CD14-positive monocyte (primary cell): Measurements from ENCODE around the gene BCL2L1. TPM values are rescaled to one million over a fixed set of nuclear protein-coding genes. Genes with fewer than 3 reads are reported as not detected.
A peak's percentile ranks its signal among the peaks of the same experiment; 100 is the strongest.
"Not testable (repeated sequence)": the region's sequence is repeated elsewhere in the genome, so short reads cannot be mapped to it uniquely, and the experiment has no call there.

Experiments used
- DNase-seq, 3 donors: peaks; one replicate each; pipeline ENCODE4 v3.0.0-alpha.2; 2011 to 2022
- H2AFZ ChIP-seq: 2 replicates; pipeline ENCODE4 v1.6.0; 2012; ENCODE audit warnings: mild to moderate bottlenecking, low read depth, low read length, inconsistent platforms; ENCODE audit not compliant: insufficient read depth, poor library complexity, severe bottlenecking
- H3K27ac ChIP-seq, 2 donors: 1 replicate in 1 of 2; 2 replicates in 1 of 2; pipeline ENCODE4 v1.5.1; 2012 to 2013; ENCODE audit warnings: low read length in 2 of 2, control low read depth in 1 of 2, inconsistent platforms in 1 of 2, low read depth in 1 of 2, mild to moderate bottlenecking in 1 of 2
- H3K27me3 ChIP-seq, 2 donors: one replicate each; pipeline versions ENCODE4 v1.6.0 to v1.6.1; 2011 to 2013; ENCODE audit warnings: low read length in 2 of 2; ENCODE audit not compliant: control insufficient read depth in 2 of 2, insufficient read depth in 2 of 2
- H3K36me3 ChIP-seq, 2 donors: replicated peaks in 1 of 2; 1 replicate in 1 of 2; 2 replicates in 1 of 2; pipeline versions ENCODE4 v1.5.1 to v1.6.1; 2012 to 2013; ENCODE audit warnings: low read length in 2 of 2, control low read depth in 1 of 2, inconsistent platforms in 1 of 2, mild to moderate bottlenecking in 1 of 2; ENCODE audit not compliant: insufficient read depth in 2 of 2, control insufficient read depth in 1 of 2
- H3K4me1 ChIP-seq, 2 donors: 1 replicate in 1 of 2; 2 replicates in 1 of 2; pipeline versions ENCODE4 v1.5.1 to v1.6.1; 2012 to 2013; ENCODE audit warnings: low read length in 2 of 2, control low read depth in 1 of 2, inconsistent platforms in 1 of 2, mild to moderate bottlenecking in 1 of 2, moderate library complexity in 1 of 2; ENCODE audit not compliant: insufficient read depth in 2 of 2, control insufficient read depth in 1 of 2
- H3K4me2 ChIP-seq: replicated peaks from 2 replicates; pipeline ENCODE3; 2012; ENCODE audit warnings: low read length, moderate library complexity, mild to moderate bottlenecking; ENCODE audit not compliant: poor library complexity, severe bottlenecking; ENCODE audit errors: extremely low read depth
- H3K4me3 ChIP-seq, 3 experiments: fragments of 200-600 bp in 1 of 3; sonication (generic) in 1 of 3; replicated peaks in 1 of 3; 1 replicate in 2 of 3; 2 replicates in 1 of 3; pipeline ENCODE4 v1.5.1; 2011 to 2013; ENCODE audit warnings: low read length in 3 of 3, mild to moderate bottlenecking in 3 of 3, control low read depth in 2 of 3, low read depth in 2 of 3, inconsistent platforms in 1 of 3, moderate library complexity in 1 of 3
- H3K79me2 ChIP-seq: 2 replicates; pipeline ENCODE4 v1.6.0; 2012; ENCODE audit warnings: mild to moderate bottlenecking, control low read depth, inconsistent platforms, low read length, moderate library complexity; ENCODE audit not compliant: insufficient read depth
- H3K9ac ChIP-seq: 2 replicates; pipeline ENCODE4 v1.6.0; 2017; ENCODE audit warnings: low read length, mild to moderate bottlenecking; ENCODE audit not compliant: insufficient read depth, poor library complexity, severe bottlenecking
- H3K9me3 ChIP-seq, 2 donors: replicated peaks in 1 of 2; 1 replicate in 1 of 2; 2 replicates in 1 of 2; pipeline versions ENCODE4 v1.5.1 to v1.6.1; 2012 to 2013; ENCODE audit warnings: low read length in 2 of 2, control low read depth in 1 of 2; ENCODE audit not compliant: control insufficient read depth in 1 of 2, insufficient read depth in 1 of 2
- H4K20me1 ChIP-seq: 2 replicates; pipeline ENCODE4 v1.6.0; 2012; ENCODE audit warnings: mild to moderate bottlenecking, low read length, control low read depth, moderate library complexity; ENCODE audit not compliant: insufficient read depth
- H3K27ac Mint-ChIP-seq, 7 donors: one replicate each; pipeline ENCODE4 v1.8.0; 2020; ENCODE audit warnings: mild to moderate bottlenecking in 7 of 7, mixed read lengths in 7 of 7, moderate library complexity in 6 of 7, inconsistent platforms in 2 of 7
- H3K27me3 Mint-ChIP-seq, 3 donors: one replicate each; pipeline ENCODE4 v1.8.0; 2021 to 2022; ENCODE audit warnings: low read depth in 3 of 3, mild to moderate bottlenecking in 3 of 3, mixed read lengths in 3 of 3, moderate library complexity in 3 of 3, inconsistent platforms in 1 of 3
- H3K36me3 Mint-ChIP-seq, 2 donors: one replicate each; pipeline ENCODE4 v1.8.0; 2020; ENCODE audit warnings: mixed read lengths in 2 of 2, inconsistent platforms in 1 of 2, mild to moderate bottlenecking in 1 of 2
- H3K4me1 Mint-ChIP-seq: one replicate; pipeline ENCODE4 v1.8.0; 2020; ENCODE audit warnings: mild to moderate bottlenecking, mixed read lengths
- H3K4me3 Mint-ChIP-seq, 2 donors: one replicate each; pipeline ENCODE4 v1.8.0; 2020; ENCODE audit warnings: mild to moderate bottlenecking in 2 of 2, mixed read lengths in 2 of 2, moderate library complexity in 1 of 2
- H3K9me3 Mint-ChIP-seq, 7 donors: one replicate each; pipeline ENCODE4 v1.8.0; 2020 to 2022; ENCODE audit warnings: mixed read lengths in 7 of 7, mild to moderate bottlenecking in 6 of 7, moderate library complexity in 6 of 7, inconsistent platforms in 2 of 7
- CTCF ChIP-seq: fragments of 200-600 bp; IDR thresholded peaks from one replicate; pipeline ENCODE4 v1.8.0; 2022; ENCODE audit warnings: antibody characterized with exemption, mild to moderate bottlenecking
- WGBS: methylation state at CpG from one replicate; pipeline ENCODE4 v1.1.5; 2013; ENCODE audit warnings: missing lambda C conversion rate; ENCODE audit not compliant: insufficient coverage; 5-methylcytosine and 5-hydroxymethylcytosine counted together
- intact Hi-C, 2 donors: fragments of 100-400 bp; cut with micrococcal nuclease; formaldehyde crosslinking; loops; one replicate each; pipeline versions ENCODE4 v1.15.0 to v1.15.1; 2023
- polyA plus RNA-seq, 3 donors: library from polyadenylated mRNA; depleted of rRNA in 1 of 3; unstranded in 2 of 3; stranded (reverse) in 1 of 3; fragments of 300-500 nt in 2 of 3; fragments of >200 nt in 1 of 3; fragmentation: Illumina TruSeq in 2 of 3; gene quantifications; 1 replicate in 2 of 3; 2 replicates in 1 of 3; pipeline ENCODE4 v1.2.3, GENCODE V29; 2012 to 2021

Gene BCL2L1
- polyA plus RNA-seq, 3 donors = 12.4 to 16.8 (median 14.3) TPM

GRCh38 chr20:31747640-31748039 is 25.0 kb upstream of the BCL2L1 start:
- Histone ChIP-seq H4K20me1 (no peaks in the 10 kb centered on the region), H3K4me3 (no peak overlapping the region), H3K4me2 (no peak overlapping the region), H3K9me3 (no peaks in the 10 kb centered on the region), H3K9ac (no peak overlapping the region), H3K36me3 (peaks cover 3 to 60% of the 10 kb centered on the region in 2 donors), H3K79me2 (peaks cover 99% of the 10 kb centered on the region), H3K27ac (peak overlapping the region in 1 of 2 donors; percentile 8), H3K27me3 (no peaks in the 10 kb centered on the region), H3K4me1 (no peaks in the 10 kb centered on the region), H2AFZ (no peak overlapping the region)
- no peak for DNase-seq
- Mint-ChIP-seq H3K9me3 (no peaks in the 10 kb centered on the region), H3K4me1 (peaks cover 1% of the 10 kb centered on the region), H3K27me3 (peaks cover 0 to 2% (median 0%) of the 10 kb centered on the region in 3 donors), H3K4me3 (no peak overlapping the region), H3K36me3 (peaks cover 23 to 56% of the 10 kb centered on the region in 2 donors), H3K27ac (peak overlapping the region in 3 of 7 donors; percentile 0 to 75 (median 60))
- intact Hi-C loops = no loop called here
- WGBS = no CpG with 5 or more reads among the region's 5 CpGs
- no peak for TF ChIP-seq CTCF

- not testable (repeated sequence) for H3K27ac Mint-ChIP-seq
These were observed 24.4 kb upstream of the BCL2L1 start for GRCh38 chr20:31747028-31747427.

More at GRCh38 chr20:31747028-31747427, 24.4 kb upstream of the BCL2L1 start:
- H3K27me3 ChIP-seq, H4K20me1 ChIP-seq, H3K4me1 Mint-ChIP-seq, H3K9me3 ChIP-seq, H3K4me2 ChIP-seq, H3K27me3 Mint-ChIP-seq, H3K9me3 Mint-ChIP-seq, H3K4me1 ChIP-seq, H3K4me3 ChIP-seq, H3K4me3 Mint-ChIP-seq, intact Hi-C loops, H3K9ac ChIP-seq, H2AFZ ChIP-seq, DNase-seq: not testable (repeated sequence)
- peak overlapping the region in 1 of 2 donors; percentile 47 for H3K27ac ChIP-seq
- H3K36me3 Mint-ChIP-seq = peaks cover 23 to 53% of the 10 kb centered on the region in 2 donors
- H3K36me3 ChIP-seq = peaks cover 3 to 54% of the 10 kb centered on the region in 2 donors
- WGBS = 100% methylated on average over 4 of the region's 14 CpGs
- peaks cover 99% of the 10 kb centered on the region for H3K79me2 ChIP-seq
